IPS-18a (cell line): Measurements from ENCODE around the gene MITF.

Experiments
- H3K27ac ChIP-seq: one replicate; pipeline ENCODE4 v1.5.1; 2013; ENCODE audit warnings: low read length
- H3K27me3 ChIP-seq: one replicate; pipeline ENCODE4 v1.6.1; 2013; ENCODE audit warnings: mild to moderate bottlenecking, low read length; ENCODE audit not compliant: control insufficient read depth, insufficient read depth
- H3K36me3 ChIP-seq: one replicate; pipeline ENCODE4 v1.6.1; 2013; ENCODE audit warnings: low read depth, low read length; ENCODE audit not compliant: control insufficient read depth
- H3K4me1 ChIP-seq: one replicate; pipeline ENCODE4 v1.6.1; 2013; ENCODE audit warnings: low read depth, low read length; ENCODE audit not compliant: control insufficient read depth
- H3K4me3 ChIP-seq: one replicate; pipeline ENCODE4 v1.5.1; 2013; ENCODE audit warnings: low read length
- H3K9ac ChIP-seq: one replicate; pipeline ENCODE4 v1.6.1; 2013; ENCODE audit warnings: mild to moderate bottlenecking, low read length, moderate library complexity
- H3K9me3 ChIP-seq: one replicate; pipeline ENCODE4 v1.6.1; 2013; ENCODE audit warnings: low read depth, low read length; ENCODE audit not compliant: control insufficient read depth

MITF gene

DNA sequence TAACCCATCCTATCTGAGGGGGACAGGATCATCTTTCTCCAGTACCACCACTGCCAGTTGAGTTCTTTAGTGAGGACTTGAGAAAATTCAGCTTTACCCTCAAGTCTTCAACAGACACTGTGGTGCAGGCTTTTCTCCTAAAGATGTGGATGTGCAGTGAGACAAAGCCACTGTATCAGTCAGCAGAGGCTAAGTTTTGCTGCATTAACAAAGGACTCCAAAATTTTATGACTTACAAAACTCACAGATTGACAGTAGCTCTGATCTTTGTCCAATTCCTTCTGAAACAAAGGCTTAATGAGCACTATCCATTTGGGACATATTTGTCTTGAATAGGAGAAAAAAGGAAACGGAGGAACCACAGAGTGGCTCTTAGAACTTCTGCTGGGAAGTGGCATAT is 87.9 kb downstream of the MITF start:
- Histone ChIP-seq H3K9me3 (no peaks in the 10 kb centered on the region), H3K4me1 (no peaks in the 10 kb centered on the region), H3K27me3 (no peaks in the 10 kb centered on the region), H3K36me3 (no peaks in the 10 kb centered on the region), H3K27ac (no peak overlapping the region), H3K9ac (no peak overlapping the region), H3K4me3 (no peak overlapping the region)

DNA sequence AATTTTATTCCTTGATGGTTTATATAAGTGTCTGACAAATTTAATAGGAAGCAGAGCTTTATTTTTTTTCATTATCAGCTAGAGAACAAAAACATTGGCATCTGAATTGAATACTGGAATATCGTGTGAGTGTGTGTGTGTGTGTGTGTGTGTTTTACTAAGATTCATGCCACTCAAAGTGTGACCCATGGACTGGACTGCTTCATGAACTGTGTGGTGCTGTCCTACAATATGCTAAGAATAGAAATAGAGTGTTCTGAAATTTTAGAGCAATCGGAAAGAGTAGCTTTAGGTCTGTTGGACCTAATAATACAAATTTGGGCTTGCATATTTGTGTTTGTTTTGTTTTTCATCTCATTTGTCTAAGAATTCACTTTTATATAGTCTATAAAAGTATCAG is 89.6 kb downstream of the MITF start:
- Histone ChIP-seq H3K27ac (no peak overlapping the region), H3K9me3 (no peaks in the 10 kb centered on the region), H3K36me3 (no peaks in the 10 kb centered on the region), H3K4me3 (no peak overlapping the region), H3K27me3 (no peaks in the 10 kb centered on the region), H3K9ac (no peak overlapping the region), H3K4me1 (no peaks in the 10 kb centered on the region)

- H3K27me3 ChIP-seq, result no peaks in the 10 kb centered on the region
- no peak overlapping the region for H3K27ac ChIP-seq
Observed at GRCh38 chr3:69830147-69830546, 90.9 kb downstream of the MITF start.

GRCh38 chr3:69831737-69832136 is 92.5 kb downstream of the MITF start:
- H3K27ac ChIP-seq, result no peak overlapping the region
- H3K4me3 ChIP-seq, result no peak overlapping the region
- H3K9me3 ChIP-seq, result no peaks in the 10 kb centered on the region
- H3K27me3 ChIP-seq, result no peaks in the 10 kb centered on the region
- no peak overlapping the region for H3K9ac ChIP-seq
- H3K4me1 ChIP-seq, result no peaks in the 10 kb centered on the region
- no peaks in the 10 kb centered on the region for H3K36me3 ChIP-seq

More at GRCh38 chr3:69830147-69830546, 90.9 kb downstream of the MITF start:
- H3K9ac ChIP-seq, result no peak overlapping the region
- H3K36me3 ChIP-seq, result no peaks in the 10 kb centered on the region
- H3K4me1 ChIP-seq, result no peaks in the 10 kb centered on the region
- H3K9me3 ChIP-seq, result no peaks in the 10 kb centered on the region
- H3K4me3 ChIP-seq, result no peak overlapping the region

GRCh38 chr3:69833591-69833990 is 94.3 kb downstream of the MITF start:
- Histone ChIP-seq H3K27ac (no peak overlapping the region), H3K9me3 (no peaks in the 10 kb centered on the region), H3K4me1 (no peaks in the 10 kb centered on the region), H3K4me3 (no peak overlapping the region), H3K27me3 (no peaks in the 10 kb centered on the region), H3K36me3 (no peaks in the 10 kb centered on the region), H3K9ac (no peak overlapping the region)

DNA sequence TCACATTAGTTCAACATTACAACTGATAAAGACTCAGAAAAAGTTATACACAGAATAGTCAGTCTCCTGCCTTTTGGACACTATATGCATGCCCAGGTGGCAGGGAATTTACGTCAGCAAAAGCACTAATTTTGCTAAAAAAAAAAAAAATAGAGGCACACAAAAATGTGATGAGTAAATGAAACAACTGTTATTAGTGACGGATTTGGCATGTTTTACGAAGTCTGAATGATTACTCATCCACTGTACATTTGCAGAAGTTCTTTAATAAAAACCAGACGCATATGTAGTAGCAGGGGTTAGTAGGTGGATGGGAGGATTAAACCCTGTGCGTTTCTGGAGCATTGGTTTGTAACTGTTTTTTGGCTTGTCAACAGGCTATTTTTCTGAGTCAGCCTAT is 99.0 kb downstream of the MITF start:
- Histone ChIP-seq H3K9ac (no peak overlapping the region), H3K4me3 (no peak overlapping the region), H3K4me1 (no peaks in the 10 kb centered on the region), H3K27ac (no peak overlapping the region), H3K9me3 (no peaks in the 10 kb centered on the region), H3K27me3 (no peaks in the 10 kb centered on the region), H3K36me3 (no peaks in the 10 kb centered on the region)

GRCh38 chr3:69838696-69839515 is 99.6 kb downstream of the MITF start:
- Histone ChIP-seq H3K4me3 (no peak overlapping the region), H3K27ac (no peak overlapping the region), H3K36me3 (no peaks in the 10 kb centered on the region), H3K4me1 (no peaks in the 10 kb centered on the region), H3K9ac (no peak overlapping the region), H3K9me3 (no peaks in the 10 kb centered on the region), H3K27me3 (no peaks in the 10 kb centered on the region)

DNA sequence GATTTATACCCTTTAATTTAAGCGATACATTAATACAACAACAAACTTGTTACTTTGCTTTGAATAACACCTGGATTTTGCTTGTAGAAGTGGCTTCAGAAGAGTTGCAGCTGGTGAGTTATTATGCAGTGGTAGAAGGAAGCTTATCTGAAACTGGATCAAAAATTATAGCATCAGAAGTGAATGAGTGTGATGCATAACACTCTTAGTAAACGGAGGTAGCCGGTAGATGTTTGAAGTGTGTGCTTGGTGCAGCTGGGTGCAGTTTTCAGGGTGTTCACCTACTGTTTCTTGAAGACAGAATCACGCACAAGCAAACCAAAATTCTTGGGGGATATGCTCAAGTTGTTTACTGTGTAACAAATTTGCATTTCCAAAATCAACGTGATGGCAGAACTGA is 103.1 kb downstream of the MITF start:
- Histone ChIP-seq H3K27ac (no peak overlapping the region), H3K4me1 (no peaks in the 10 kb centered on the region), H3K9me3 (no peaks in the 10 kb centered on the region), H3K4me3 (no peak overlapping the region), H3K27me3 (no peaks in the 10 kb centered on the region), H3K36me3 (no peaks in the 10 kb centered on the region), H3K9ac (no peak overlapping the region)

GRCh38 chr3:69842789-69843188 is 103.5 kb downstream of the MITF start:
- Histone ChIP-seq H3K27me3 (no peaks in the 10 kb centered on the region), H3K4me1 (no peaks in the 10 kb centered on the region), H3K27ac (no peak overlapping the region), H3K9me3 (no peaks in the 10 kb centered on the region), H3K9ac (no peak overlapping the region), H3K4me3 (no peak overlapping the region), H3K36me3 (no peaks in the 10 kb centered on the region)

DNA sequence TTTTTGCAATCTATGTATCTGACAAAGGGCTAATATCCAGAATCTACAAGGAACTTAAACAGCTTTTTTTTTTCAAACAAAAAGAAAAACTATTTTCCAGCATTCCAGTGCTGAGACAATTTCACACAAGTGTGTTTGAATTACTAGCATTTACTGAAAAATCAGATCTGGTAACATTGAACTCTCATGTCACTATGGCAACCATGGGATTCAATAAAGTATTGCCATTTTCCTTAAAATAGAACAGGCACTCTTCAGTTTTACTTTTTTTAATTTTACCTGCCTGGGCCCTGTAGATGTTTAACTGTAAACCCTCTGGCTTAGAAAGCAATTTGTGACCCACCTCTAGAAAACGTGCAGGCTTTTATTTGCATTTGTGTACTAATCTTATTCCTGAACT is 105.4 kb downstream of the MITF start:
- no peak overlapping the region for H3K9ac ChIP-seq
- H3K4me3 ChIP-seq, result no peak overlapping the region
- no peaks in the 10 kb centered on the region for H3K27me3 ChIP-seq
- H3K36me3 ChIP-seq, result no peaks in the 10 kb centered on the region
- no peak overlapping the region for H3K27ac ChIP-seq
- no peaks in the 10 kb centered on the region for H3K4me1 ChIP-seq
- no peaks in the 10 kb centered on the region for H3K9me3 ChIP-seq

DNA sequence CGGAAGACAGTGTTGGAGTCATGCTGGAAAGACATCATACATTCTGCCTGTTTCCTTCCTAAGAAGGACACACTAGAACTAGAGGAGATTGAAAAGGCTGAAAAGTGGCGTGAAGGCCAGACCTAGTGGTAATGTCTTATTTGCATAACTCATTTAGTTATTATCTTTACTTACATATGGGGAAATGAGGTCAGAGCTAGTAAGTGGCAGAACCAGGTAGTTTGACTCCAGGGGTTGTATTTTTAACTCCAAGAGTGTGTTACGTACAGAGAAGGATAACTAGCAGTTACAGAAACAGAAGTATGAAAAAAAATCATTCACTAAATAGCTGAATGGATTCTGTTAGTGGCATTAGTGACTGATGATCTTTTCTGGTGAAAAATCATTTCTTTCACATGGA is 108.0 kb downstream of the MITF start:
- Histone ChIP-seq H3K9me3 (no peaks in the 10 kb centered on the region), H3K27me3 (no peaks in the 10 kb centered on the region), H3K4me1 (no peaks in the 10 kb centered on the region), H3K36me3 (no peaks in the 10 kb centered on the region), H3K27ac (no peak overlapping the region), H3K9ac (no peak overlapping the region), H3K4me3 (no peak overlapping the region)

DNA sequence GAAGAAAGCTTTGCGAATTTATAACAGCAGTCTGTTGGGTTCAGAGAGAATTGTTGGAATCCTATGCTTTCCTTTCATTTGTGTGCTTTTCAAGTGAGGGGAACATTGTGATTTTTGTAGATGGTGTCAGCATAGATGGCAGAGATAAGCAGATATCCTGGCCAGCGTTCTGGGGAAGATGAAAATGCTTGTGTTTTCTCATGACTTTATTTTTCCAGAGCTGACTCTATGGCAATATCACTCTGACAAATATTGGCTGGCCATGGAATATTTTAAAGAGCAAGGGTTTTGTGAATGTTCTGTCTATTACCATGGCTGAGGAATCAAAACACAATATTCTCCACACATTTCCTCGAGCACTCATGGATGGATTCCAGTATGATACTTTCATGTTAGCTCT is 108.8 kb downstream of the MITF start:
- Histone ChIP-seq H3K9ac (no peak overlapping the region), H3K9me3 (no peaks in the 10 kb centered on the region), H3K4me1 (no peaks in the 10 kb centered on the region), H3K27me3 (no peaks in the 10 kb centered on the region), H3K36me3 (no peaks in the 10 kb centered on the region), H3K4me3 (no peak overlapping the region), H3K27ac (no peak overlapping the region)
